NCI-H1694 treated with DMSO at 0.1 percent for 48 hours (cell line): ENCODE results near the gene DOK6.
"Not testable (repeated sequence)": the region's sequence is repeated elsewhere in the genome, so short reads cannot be mapped to it uniquely, and the experiment has no call there.

Source experiments
- DNase-seq: peaks from one replicate; lab custom pipeline; 2025; lab: John Stamatoyannopoulos, UW

Gene DOK6

GRCh38 chr18:69400253-69400975 is at the start of gene DOK6:
Gene DOK6 (plus strand): TSS chr18:69400888.
- DNase-seq = peak; percentile 59

GRCh38 chr18:69353023-69353422 is 47.7 kb upstream of the DOK6 start:
- no peak for DNase-seq

- no peak for DNase-seq
Observed at GRCh38 chr18:69357590-69357989, 43.1 kb upstream of the DOK6 start.

GRCh38 chr18:69358212-69358895 is 42.3 kb upstream of the DOK6 start:
- no peak for DNase-seq

GRCh38 chr18:69359768-69360167 is 40.9 kb upstream of the DOK6 start:
- DNase-seq = not testable (repeated sequence)

GRCh38 chr18:69364930-69365329 is 35.8 kb upstream of the DOK6 start:
- no peak for DNase-seq

GRCh38 chr18:69365658-69366057 is 35.0 kb upstream of the DOK6 start:
- no peak for DNase-seq

GRCh38 chr18:69367104-69367503 is 33.6 kb upstream of the DOK6 start:
- no peak for DNase-seq

- no peak for DNase-seq
Observed at GRCh38 chr18:69371729-69372128, 29.0 kb upstream of the DOK6 start.

GRCh38 chr18:69380324-69380723 is 20.4 kb upstream of the DOK6 start:
- DNase-seq = no peak

- no peak for DNase-seq
Observed at GRCh38 chr18:69383186-69383585, 17.5 kb upstream of the DOK6 start.

GRCh38 chr18:69387186-69387585 is 13.5 kb upstream of the DOK6 start:
- no peak for DNase-seq

GRCh38 chr18:69388222-69388621 is 12.5 kb upstream of the DOK6 start:
- DNase-seq = no peak

- DNase-seq = no peak
Observed at GRCh38 chr18:69397096-69397495, 3.6 kb upstream of the DOK6 start.

GRCh38 chr18:69399253-69399652 is 1.4 kb upstream of the DOK6 start:
- DNase-seq = no peak

- DNase-seq = no peak
Observed at GRCh38 chr18:69400976-69401225, 213 bp downstream of the DOK6 start.

GRCh38 chr18:69401226-69401971 is 711 bp downstream of the DOK6 start:
- no peak for DNase-seq

GRCh38 chr18:69401972-69402532 is 1.4 kb downstream of the DOK6 start:
- DNase-seq = no peak

GRCh38 chr18:69402533-69402989 is 1.9 kb downstream of the DOK6 start:
- DNase-seq = no peak

- no peak for DNase-seq
Observed at GRCh38 chr18:69408522-69408921, 7.8 kb downstream of the DOK6 start.

GRCh38 chr18:69411199-69411598 is 10.5 kb downstream of the DOK6 start:
- no peak for DNase-seq

- DNase-seq = no peak
Observed at GRCh38 chr18:69414184-69414583, 13.5 kb downstream of the DOK6 start.

GRCh38 chr18:69432847-69433246 is 32.2 kb downstream of the DOK6 start:
- DNase-seq = no peak
